Embryonic facial prominence (tissue), 1 donor: ENCODE data around the gene PARP6.
A peak's percentile ranks its signal among the peaks of the same experiment; 100 is the strongest.

Experiments used
- DNase-seq: peaks from one replicate; pipeline ENCODE4 v3.0.0-alpha.2; 2016; ENCODE audit errors: extremely low spot score

Gene PARP6

GRCh38 chr15:72199721-72200212, 72.6 kb downstream of the PARP6 start:
- peak; percentile 56 for DNase-seq

GRCh38 chr15:72199205-72199515, 73.2 kb downstream of the PARP6 start:
- no peak for DNase-seq

GRCh38 chr15:72198356-72199204, 73.8 kb downstream of the PARP6 start:
- DNase-seq = no peak

DNA sequence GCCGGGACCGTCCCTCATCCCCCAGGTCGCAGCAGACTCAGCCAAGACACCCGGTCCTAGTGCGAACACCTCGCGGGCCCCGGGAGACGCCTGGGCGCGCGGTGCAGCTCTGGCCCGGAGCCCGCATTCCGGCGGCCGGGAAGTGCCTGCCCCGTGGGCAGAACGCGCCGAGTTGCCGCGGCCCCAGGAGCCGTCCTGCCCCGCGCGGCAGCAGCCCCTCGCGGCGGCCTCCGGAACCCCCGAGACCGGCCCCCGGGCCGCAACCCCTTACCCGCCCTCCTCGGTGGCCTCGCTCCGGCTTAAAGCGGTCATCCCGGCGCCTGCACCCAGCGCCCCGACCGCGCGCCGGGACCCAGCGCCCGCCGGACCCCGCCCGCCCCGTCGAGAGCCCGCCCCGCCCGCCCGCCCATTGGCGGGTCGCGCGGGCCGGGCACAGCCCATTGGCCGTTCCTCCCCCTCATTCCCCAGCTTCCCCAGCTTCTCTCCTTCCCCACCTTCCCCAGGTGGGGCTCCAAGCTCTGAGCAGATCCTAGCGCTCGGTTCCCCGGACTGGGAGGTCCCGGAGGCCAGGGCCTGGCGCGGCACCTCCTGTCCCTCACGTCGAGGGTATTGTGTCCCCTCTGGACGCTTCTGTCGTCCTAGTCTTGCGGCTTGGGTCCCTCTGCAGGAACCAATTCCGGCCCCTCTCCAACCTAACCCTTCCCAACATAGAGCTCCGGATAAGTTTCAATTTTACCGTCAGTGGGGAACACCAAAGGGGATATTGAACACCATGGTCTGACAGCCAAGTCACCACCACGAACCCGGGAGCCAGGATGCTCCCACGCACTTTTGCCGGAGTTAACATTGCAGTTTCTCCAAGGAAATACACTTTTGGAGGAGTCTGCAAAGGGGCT, 74.6 kb downstream of the PARP6 start, which contains the start of gene GRAMD2A:
TSS of gene GRAMD2A (minus strand) at position 328 of the 896 bp plus-strand sequence.
- DNase-seq = no peak

GRCh38 chr15:72197041-72197459, 75.3 kb downstream of the PARP6 start:
- no peak for DNase-seq

DNA sequence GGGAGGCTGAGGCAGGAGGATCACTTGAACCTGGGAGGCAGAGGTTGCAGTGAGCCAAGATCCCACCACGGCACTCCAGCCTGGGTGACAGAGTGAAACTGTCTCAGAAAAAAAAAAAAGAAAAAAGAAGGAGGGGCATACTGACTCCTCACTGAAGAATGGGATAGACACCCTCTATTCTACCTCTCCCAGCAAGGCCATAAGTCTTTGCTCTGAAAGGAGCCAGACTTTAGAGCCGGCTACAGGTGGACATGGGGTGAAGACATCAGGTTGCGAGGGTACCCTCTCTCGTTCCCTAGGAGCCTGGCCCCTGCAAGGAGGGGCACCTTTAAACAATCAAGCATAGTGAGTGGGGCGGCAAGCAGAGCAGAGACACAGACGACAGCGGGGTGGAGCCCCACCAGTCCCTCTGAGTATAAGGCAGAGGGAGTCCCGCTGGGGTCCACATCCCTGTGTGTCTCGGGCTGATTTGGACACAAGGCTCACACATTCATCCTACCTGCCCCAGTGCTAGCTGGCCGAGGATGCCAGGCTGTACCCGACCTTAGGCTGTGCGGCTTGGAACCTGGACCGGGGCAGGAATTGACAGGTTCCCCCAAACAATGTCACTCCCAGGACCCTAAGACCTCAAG, 75.8 kb downstream of the PARP6 start:
- no peak for DNase-seq

DNA sequence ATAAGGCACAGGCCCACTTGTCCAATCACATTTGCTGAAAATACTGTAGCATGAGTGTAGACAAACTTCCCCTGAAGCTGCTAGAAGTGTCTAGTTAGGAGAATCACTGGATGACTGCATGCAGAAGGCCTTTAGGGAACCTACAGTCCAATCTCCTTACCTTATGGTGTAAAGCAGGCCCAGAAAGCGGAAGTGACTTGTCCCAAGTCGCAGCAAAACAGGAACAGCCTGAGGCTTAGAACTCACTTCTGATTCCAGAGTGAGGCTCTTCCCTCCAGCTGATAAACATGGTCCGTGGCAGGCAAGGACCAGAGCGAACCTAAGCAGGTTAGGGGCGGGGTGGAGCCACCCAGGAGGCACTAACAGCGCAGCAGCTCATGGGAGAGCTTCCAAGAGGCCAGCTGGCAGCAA, 77.2 kb downstream of the PARP6 start:
- DNase-seq = no peak

- DNase-seq = no peak
Observed at GRCh38 chr15:72193836-72194396, 78.4 kb downstream of the PARP6 start.

- DNase-seq = no peak
Observed at GRCh38 chr15:72192416-72192815, 79.9 kb downstream of the PARP6 start.
